Fibroblast of skin of back (primary cell): ENCODE data around the gene LTV1. TPM values are rescaled to one million over a fixed set of nuclear protein-coding genes. Genes with fewer than 3 reads are reported as not detected.
"Not testable (repeated sequence)": the region's sequence is repeated elsewhere in the genome, so short reads cannot be mapped to it uniquely, and the experiment has no call there.

Source experiments
- DNase-seq: peaks from one replicate; pipeline ENCODE4 v3.0.0-alpha.2; 2013
- polyA plus RNA-seq, 2 experiments: library from polyadenylated mRNA; unstranded; fragments of 120-200 nt; gene quantifications; one replicate each; pipeline ENCODE4 v1.2.1, GENCODE V29; 2013; ENCODE audit not compliant: insufficient read length in 2 of 2

LTV1 gene
- 31.9 TPM for polyA plus RNA-seq (2013, experiment 1 of 2; ENCODE audit: insufficient read length)
- 22.4 TPM for polyA plus RNA-seq (2013, experiment 2 of 2; ENCODE audit: insufficient read length)

- DNase-seq, result peak; percentile 96
Observed at GRCh38 chr6:143842902-143843676, at the start of gene LTV1. TSS of gene LTV1 (plus strand) at chr6:143843338. CDS start at chr6:143843478, 140 bp downstream.

- DNase-seq, result not testable (repeated sequence)
Observed at GRCh38 chr6:143796551-143796950, 46.6 kb upstream of the LTV1 start.

GRCh38 chr6:143798487-143798886 lies 44.7 kb upstream of the LTV1 start:
- not testable (repeated sequence) for DNase-seq

- DNase-seq, result peak; percentile 3
Observed at GRCh38 chr6:143802833-143803565, 40.1 kb upstream of the LTV1 start.

GRCh38 chr6:143803769-143804568 lies 39.2 kb upstream of the LTV1 start:
- DNase-seq, result no peak

GRCh38 chr6:143804835-143805239 lies 38.3 kb upstream of the LTV1 start:
- DNase-seq, result peak; percentile 3

- DNase-seq, result peak; percentile 80
Observed at GRCh38 chr6:143806282-143807102, 36.6 kb upstream of the LTV1 start.

- no peak for DNase-seq
Observed at GRCh38 chr6:143807103-143807772, 35.9 kb upstream of the LTV1 start.

- no peak for DNase-seq
Observed at GRCh38 chr6:143810745-143811144, 32.4 kb upstream of the LTV1 start.

- no peak for DNase-seq
Observed at GRCh38 chr6:143811501-143812157, 31.5 kb upstream of the LTV1 start.

GRCh38 chr6:143817621-143818020 lies 25.5 kb upstream of the LTV1 start:
- no peak for DNase-seq

- DNase-seq, result no peak
Observed at GRCh38 chr6:143821359-143821758, 21.8 kb upstream of the LTV1 start.

GRCh38 chr6:143822584-143823024 lies 20.5 kb upstream of the LTV1 start:
- DNase-seq, result peak; percentile 37

- DNase-seq, result no peak
Observed at GRCh38 chr6:143823548-143823947, 19.6 kb upstream of the LTV1 start.

- no peak for DNase-seq
Observed at GRCh38 chr6:143828572-143828971, 14.6 kb upstream of the LTV1 start.

GRCh38 chr6:143836150-143836549 lies 7.0 kb upstream of the LTV1 start:
- no peak for DNase-seq

- no peak for DNase-seq
Observed at GRCh38 chr6:143838395-143838794, 4.7 kb upstream of the LTV1 start.

GRCh38 chr6:143839196-143839595 lies 3.9 kb upstream of the LTV1 start:
- DNase-seq, result no peak

- no peak for DNase-seq
Observed at GRCh38 chr6:143840595-143841265, 2.4 kb upstream of the LTV1 start.

- DNase-seq, result no peak
Observed at GRCh38 chr6:143842461-143842901, 657 bp upstream of the LTV1 start.
